GM20000 (cell line): ENCODE data around the gene PARM1.

Experiments used
- DNase-seq: peaks from one replicate; pipeline ENCODE4 v3.0.0; 2012; ENCODE audit warnings: low spot score
- CTCF ChIP-seq: IDR thresholded peaks from 2 replicates; pipeline ENCODE4 v1.5.1; 2012; ENCODE audit warnings: mild to moderate bottlenecking, control low read depth; ENCODE audit errors: extremely low read depth, missing control alignments

PARM1 gene

GRCh38 chr4:75009138-75009537, 76.2 kb downstream of the PARM1 start:
- no peak for TF ChIP-seq CTCF
- DNase-seq, result no peak

GRCh38 chr4:75011131-75011795, 78.3 kb downstream of the PARM1 start:
- TF ChIP-seq CTCF, result no peak
- no peak for DNase-seq

GRCh38 chr4:75015627-75016026, 82.7 kb downstream of the PARM1 start:
- no peak for TF ChIP-seq CTCF
- DNase-seq, result no peak

GRCh38 chr4:75016472-75016871, 83.6 kb downstream of the PARM1 start:
- TF ChIP-seq CTCF, result no peak
- DNase-seq, result no peak

GRCh38 chr4:75018811-75019479, 86.0 kb downstream of the PARM1 start:
- no peak for TF ChIP-seq CTCF
- no peak for DNase-seq

- TF ChIP-seq CTCF, result no peak
- no peak for DNase-seq
Measured at GRCh38 chr4:75025431-75025830, 92.5 kb downstream of the PARM1 start.

- TF ChIP-seq CTCF, result no peak
- no peak for DNase-seq
Measured at GRCh38 chr4:75028196-75028854, 95.4 kb downstream of the PARM1 start.
